ENCODE data around the gene ZNF324. TPM values are rescaled to one million over a fixed set of nuclear protein-coding genes. Genes with fewer than 3 reads are reported as not detected.
"Not testable (repeated sequence)": the region's sequence is repeated elsewhere in the genome, so short reads cannot be mapped to it uniquely, and the experiment has no call there.

Gene ZNF324
- total RNA-seq, 1 experiment from 2014 or later = 11.3 TPM

GRCh38 chr19:58470837-58471543 is 4.1 kb downstream of the ZNF324 start:
- RAD21 ChIA-PET (ENCODE audit: low non-redundant PET in 1 of 2, low total read pairs in 2 of 2, uncharacterized antibody in 2 of 2, unreplicated experiment in 2 of 2); POLR2A ChIA-PET; H3K27ac ChIP-seq (ENCODE audit: low read depth, low read length); DNase-seq (ENCODE audit: low read depth, low spot score); H3K9me2 ChIP-seq (ENCODE audit: insufficient read depth); ATAC-seq; H3K9me3 ChIP-seq (ENCODE audit: control insufficient read depth in 1 of 2, insufficient read depth in 1 of 2, low read depth in 1 of 2, low read length in 2 of 2); H4K20me1 ChIP-seq (ENCODE audit: insufficient read depth); H3K9ac ChIP-seq (ENCODE audit: low read length); H2AFZ ChIP-seq (ENCODE audit: low read depth, low read length, poor library complexity, severe bottlenecking); CTCF ChIA-PET; BruUV-seq (replicated peaks); H3K4me2 ChIP-seq (ENCODE audit: low read length); H3K4me3 ChIP-seq (replicated peaks in 1 of 2; ENCODE audit: low read depth in 1 of 2, low read length in 2 of 2); intact Hi-C loops (cut with micrococcal nuclease); H3K27me3 ChIP-seq (ENCODE audit: insufficient read depth, low read length): not testable (repeated sequence)
- H3K4me1 ChIP-seq (ENCODE audit: control insufficient read depth in 1 of 2, insufficient read depth in 2 of 2, low read length in 2 of 2) = peaks cover 11 to 25% of the 10 kb centered on the region in 2 experiments
- H3K36me3 ChIP-seq (ENCODE audit: control insufficient read depth in 1 of 2, insufficient read depth in 2 of 2, low read length in 2 of 2) = peaks cover 12 to 14% of the 10 kb centered on the region in 2 experiments; a peak in 3 of 4 replicates
- peaks cover 16% of the 10 kb centered on the region; the same call in 1 of the 2 replicates for H3K79me2 ChIP-seq (ENCODE audit: insufficient read depth, low read length)

DNA sequence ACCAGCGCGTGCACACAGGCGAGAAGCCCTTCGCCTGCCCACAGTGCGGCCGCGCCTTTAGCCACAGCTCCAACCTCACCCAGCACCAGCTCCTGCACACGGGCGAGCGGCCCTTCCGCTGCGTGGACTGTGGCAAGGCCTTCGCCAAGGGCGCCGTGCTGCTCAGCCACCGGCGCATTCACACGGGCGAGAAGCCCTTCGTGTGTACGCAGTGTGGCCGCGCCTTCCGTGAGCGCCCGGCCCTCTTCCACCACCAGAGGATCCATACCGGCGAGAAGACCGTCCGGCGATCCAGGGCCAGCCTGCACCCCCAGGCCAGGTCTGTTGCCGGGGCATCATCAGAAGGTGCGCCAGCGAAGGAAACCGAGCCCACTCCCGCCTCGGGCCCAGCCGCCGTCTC is 4.9 kb downstream of the ZNF324 start:
- Histone ChIP-seq H3K27ac (ENCODE audit: low read depth, low read length) (no peak overlapping the region), H3K4me3 (replicated peaks in 1 of 2; ENCODE audit: low read depth in 1 of 2, low read length in 2 of 2) (no peak overlapping the region), H3K9me3 (ENCODE audit: control insufficient read depth in 1 of 2, insufficient read depth in 1 of 2, low read depth in 1 of 2, low read length in 2 of 2) (no peaks in the 10 kb centered on the region), H3K79me2 (ENCODE audit: insufficient read depth, low read length) (peaks cover 16% of the 10 kb centered on the region; the same call in 1 of the 2 replicates), H4K20me1 (ENCODE audit: insufficient read depth) (no peaks in the 10 kb centered on the region), H3K9ac (ENCODE audit: low read length) (no peak overlapping the region), H2AFZ (ENCODE audit: low read depth, low read length, poor library complexity, severe bottlenecking) (no peak overlapping the region), H3K4me1 (ENCODE audit: control insufficient read depth in 1 of 2, insufficient read depth in 2 of 2, low read length in 2 of 2) (peaks cover 8 to 27% of the 10 kb centered on the region in 2 experiments), H3K27me3 (ENCODE audit: insufficient read depth, low read length) (no peaks in the 10 kb centered on the region), H3K9me2 (ENCODE audit: insufficient read depth) (no peaks in the 10 kb centered on the region), H3K36me3 (ENCODE audit: control insufficient read depth in 1 of 2, insufficient read depth in 2 of 2, low read length in 2 of 2) (peaks cover 12 to 14% of the 10 kb centered on the region in 2 experiments; a peak in 3 of 4 replicates), H3K4me2 (ENCODE audit: low read length) (no peak overlapping the region)
- BruUV-seq (replicated peaks) = no TSS peak
- RAD21 ChIA-PET (ENCODE audit: low non-redundant PET in 1 of 2, low total read pairs in 2 of 2, uncharacterized antibody in 2 of 2, unreplicated experiment in 2 of 2) = no interaction called here
- ATAC-seq (no peak), DNase-seq (ENCODE audit: low read depth, low spot score) (no peak)
- CTCF ChIA-PET = no interaction called here
- POLR2A ChIA-PET = no interaction called here
- no peak for TF ChIP-seq REST (IDR thresholded peaks at IDR 0.05; ENCODE audit: low read depth)
- TF ChIP-seq ZFX (IDR thresholded peaks at IDR 0.05) = no peak
- intact Hi-C loops (cut with micrococcal nuclease) = no loop called here

Data from HCT116 (cell line).